Measurements from ENCODE around the gene PITPNM2. TPM values are rescaled to one million over a fixed set of nuclear protein-coding genes. Genes with fewer than 3 reads are reported as not detected.

The PITPNM2 gene
- total RNA-seq, 2 donors from 2014 or later = 2.4 to 15.7 TPM

GRCh38 chr12:123132951-123133619, 17.8 kb downstream of the PITPNM2 start:
- H3K4me1 ChIP-seq (replicated peaks) = peaks cover 3% of the 10 kb centered on the region
- H3K4me3 ChIP-seq = no peak overlapping the region
- intact Hi-C loops (cut with DNase I) = no loop called here
- no peaks in the 10 kb centered on the region for H3K27me3 ChIP-seq (replicated peaks; ENCODE audit: insufficient read depth)
- WGBS = 81% methylated on average over 3 of the region's 3 CpGs
- H3K27ac ChIP-seq = no peak overlapping the region
- H3K36me3 ChIP-seq = no peaks in the 10 kb centered on the region
- no peak for DNase-seq (ENCODE audit: low spot score)
- no peak for TF ChIP-seq POLR2AphosphoS5 (IDR thresholded peaks at IDR 0.05)
- no peak for TF ChIP-seq POLR2A (IDR thresholded peaks at IDR 0.05)
- no peak for TF ChIP-seq CTCF (IDR thresholded peaks at IDR 0.05)
- H3K9me3 ChIP-seq = no peaks in the 10 kb centered on the region

GRCh38 chr12:123131879-123132402, 18.9 kb downstream of the PITPNM2 start:
- peak overlapping the region in 1 of 2 donors; percentile 12 for H3K27ac ChIP-seq
- H3K27me3 ChIP-seq (replicated peaks; ENCODE audit: insufficient read depth) = no peaks in the 10 kb centered on the region
- H3K9me3 ChIP-seq = no peaks in the 10 kb centered on the region
- H3K36me3 ChIP-seq = no peaks in the 10 kb centered on the region
- 40% methylated on average over 12 of the region's 12 CpGs for WGBS
- H3K4me3 ChIP-seq = no peak overlapping the region
- TF ChIP-seq POLR2A (IDR thresholded peaks at IDR 0.05) (no peak), CTCF (IDR thresholded peaks at IDR 0.05) (no peak), POLR2AphosphoS5 (IDR thresholded peaks at IDR 0.05) (peak; percentile 86)
- DNase-seq (ENCODE audit: low spot score) = peak; percentile 79
- peaks cover 3% of the 10 kb centered on the region for H3K4me1 ChIP-seq (replicated peaks)
- intact Hi-C loops (cut with DNase I) = no loop called here

- Histone ChIP-seq H3K4me1 (replicated peaks) (peaks cover 3% of the 10 kb centered on the region), H3K36me3 (no peaks in the 10 kb centered on the region), H3K4me3 (no peak overlapping the region), H3K9me3 (no peaks in the 10 kb centered on the region), H3K27ac (peak overlapping the region in 1 of 2 donors; percentile 12), H3K27me3 (replicated peaks; ENCODE audit: insufficient read depth) (no peaks in the 10 kb centered on the region)
- no peak for DNase-seq (ENCODE audit: low spot score)
- TF ChIP-seq POLR2AphosphoS5 (IDR thresholded peaks at IDR 0.05) = no peak
- no peak for TF ChIP-seq POLR2A (IDR thresholded peaks at IDR 0.05)
- intact Hi-C loops (cut with DNase I) = no loop called here
- 72% methylated on average over 4 of the region's 4 CpGs for WGBS
These were observed 19.5 kb downstream of the PITPNM2 start for GRCh38 chr12:123131291-123131832.

- Histone ChIP-seq H3K27ac (no peak overlapping the region), H3K36me3 (no peaks in the 10 kb centered on the region), H3K4me3 (no peak overlapping the region), H3K9me3 (no peaks in the 10 kb centered on the region), H3K27me3 (replicated peaks; ENCODE audit: insufficient read depth) (no peaks in the 10 kb centered on the region), H3K4me1 (replicated peaks) (peaks cover 3% of the 10 kb centered on the region)
- no peak for DNase-seq (ENCODE audit: low spot score)
- WGBS = 77% methylated on average over 4 of the region's 4 CpGs
- intact Hi-C loops (cut with DNase I) = no loop called here
- TF ChIP-seq CTCF (IDR thresholded peaks at IDR 0.05) = no peak
- no peak for TF ChIP-seq POLR2A (IDR thresholded peaks at IDR 0.05)
- no peak for TF ChIP-seq POLR2AphosphoS5 (IDR thresholded peaks at IDR 0.05)
These were observed 21.3 kb downstream of the PITPNM2 start for GRCh38 chr12:123129621-123130020.

DNA sequence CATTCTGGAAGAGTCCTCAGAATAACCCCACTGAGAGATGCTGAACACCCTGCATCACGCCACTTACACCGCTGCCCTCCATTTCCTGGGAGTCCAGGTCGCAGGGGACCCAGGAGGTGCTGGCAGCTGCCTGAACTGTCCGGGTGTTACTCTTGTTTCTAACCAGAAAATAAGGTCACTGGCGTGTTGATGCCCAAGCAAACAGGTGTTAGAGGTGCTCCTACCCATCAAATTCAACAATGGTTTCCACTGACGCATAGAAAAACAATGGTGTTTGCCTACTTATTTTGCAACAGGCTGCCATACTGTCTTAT, 23.8 kb downstream of the PITPNM2 start:
- Histone ChIP-seq H3K9me3 (no peaks in the 10 kb centered on the region), H3K36me3 (no peaks in the 10 kb centered on the region), H3K27ac (no peak overlapping the region), H3K4me3 (no peak overlapping the region), H3K27me3 (replicated peaks; ENCODE audit: insufficient read depth) (no peaks in the 10 kb centered on the region), H3K4me1 (replicated peaks) (peaks cover 3% of the 10 kb centered on the region)
- DNase-seq (ENCODE audit: low spot score) = no peak
- intact Hi-C loops (cut with DNase I) = no loop called here
- TF ChIP-seq POLR2AphosphoS5 (IDR thresholded peaks at IDR 0.05) = no peak
- no peak for TF ChIP-seq CTCF (IDR thresholded peaks at IDR 0.05)
- TF ChIP-seq POLR2A (IDR thresholded peaks at IDR 0.05) = no peak
- WGBS = 95% methylated on average over 6 of the region's 6 CpGs
